ENCODE measurements around the gene SNX1.
A peak's percentile ranks its signal among the peaks of the same experiment; 100 is the strongest.
"Not testable (repeated sequence)": the region's sequence is repeated elsewhere in the genome, so short reads cannot be mapped to it uniquely, and the experiment has no call there.

The SNX1 gene

DNA sequence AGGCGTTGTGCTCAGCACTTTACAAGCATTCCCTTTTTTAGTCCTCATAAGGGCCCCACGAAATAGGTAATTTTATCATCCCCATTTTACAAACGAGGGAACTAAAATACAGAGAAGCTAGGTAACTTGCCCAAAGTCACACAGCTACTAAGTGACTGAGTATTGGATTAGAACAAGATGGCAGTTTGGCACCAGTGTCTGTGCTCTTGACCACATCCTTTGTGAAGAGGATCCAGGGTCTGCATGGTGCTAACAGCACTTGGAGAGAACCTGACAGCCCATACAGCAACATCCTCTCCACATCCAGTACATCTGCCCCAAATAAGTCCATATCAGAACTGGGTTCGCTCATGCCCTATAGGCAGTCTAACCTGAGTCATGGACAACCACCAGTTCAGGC is 27.6 kb upstream of the SNX1 start:
- no peaks in the 10 kb centered on the region for H3K9me3 Mint-ChIP-seq
- H3K27me3 Mint-ChIP-seq, result no peaks in the 10 kb centered on the region
- peaks cover 7% of the 10 kb centered on the region for H3K4me1 Mint-ChIP-seq (ENCODE audit: low read depth)
- H3K36me3 Mint-ChIP-seq (ENCODE audit: low read depth), result peaks cover 22% of the 10 kb centered on the region
- H3K4me3 Mint-ChIP-seq, result no peak overlapping the region
- no peak for DNase-seq
- no peak overlapping the region for H3K27ac Mint-ChIP-seq

DNA sequence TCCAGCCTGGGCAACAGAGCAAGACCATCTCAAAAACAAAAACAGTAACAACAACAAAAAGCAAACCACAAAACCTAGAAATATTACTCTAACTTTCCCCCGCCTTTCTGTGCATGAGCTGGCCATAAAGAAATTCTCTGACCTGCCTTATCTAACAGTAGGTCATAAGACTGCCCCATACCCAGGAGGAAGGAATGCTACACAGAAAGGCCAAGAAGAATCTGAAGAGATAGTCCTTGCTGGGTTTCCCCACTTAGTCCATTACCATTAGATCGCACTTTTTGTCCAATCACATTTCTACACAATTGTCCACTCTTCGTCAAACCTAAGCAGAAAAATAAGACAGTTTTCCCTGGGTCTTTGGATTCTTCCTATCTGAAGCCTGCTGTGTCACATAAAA is 25.7 kb upstream of the SNX1 start:
- H3K36me3 Mint-ChIP-seq (ENCODE audit: low read depth), result peaks cover 37% of the 10 kb centered on the region
- no peak for DNase-seq
- H3K4me3 Mint-ChIP-seq, result no peak overlapping the region
- no peaks in the 10 kb centered on the region for H3K27me3 Mint-ChIP-seq
- peaks cover 7% of the 10 kb centered on the region for H3K4me1 Mint-ChIP-seq (ENCODE audit: low read depth)
- H3K27ac Mint-ChIP-seq, result no peak overlapping the region
- no peaks in the 10 kb centered on the region for H3K9me3 Mint-ChIP-seq

DNA sequence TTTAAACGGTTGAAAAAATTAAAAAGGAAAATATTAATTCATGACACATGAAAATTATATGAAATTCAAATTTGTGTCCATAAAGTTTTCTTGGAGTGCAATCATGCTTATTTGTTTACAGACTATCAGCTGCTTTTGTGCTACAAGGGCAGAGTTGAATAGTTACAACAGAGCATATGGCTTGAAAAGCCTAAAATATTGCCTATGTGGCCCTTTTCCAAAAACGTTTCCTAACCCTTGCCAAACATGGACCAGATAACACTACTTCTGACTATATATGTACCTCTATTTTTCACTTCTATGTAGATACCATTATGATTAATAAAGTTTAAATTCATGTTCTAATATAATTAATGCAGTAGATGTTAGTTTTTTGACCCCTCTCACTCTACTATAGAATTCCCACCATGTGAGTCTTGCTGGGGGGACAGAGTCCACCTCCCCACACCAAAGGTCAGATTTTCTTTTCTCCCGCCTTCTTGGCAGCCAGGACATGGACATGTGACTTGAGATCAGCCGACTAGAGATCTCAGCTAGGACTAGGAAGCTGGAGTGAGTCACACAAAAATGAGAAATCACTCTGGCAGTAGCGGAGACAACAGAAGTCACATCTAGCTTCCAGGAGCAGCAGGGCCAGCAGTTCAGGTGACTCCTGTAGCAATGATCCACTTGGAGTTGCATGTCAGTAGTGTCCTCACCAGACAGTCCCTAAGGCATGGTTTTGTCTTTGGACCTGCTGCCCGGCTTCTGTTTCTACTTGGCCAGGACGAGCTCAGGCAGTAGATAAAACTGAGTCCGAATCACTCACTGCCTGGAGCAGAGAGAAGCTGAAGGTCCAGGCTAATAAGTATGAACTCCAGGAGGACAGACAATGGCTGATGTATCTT is 24.6 kb upstream of the SNX1 start:
- no peak overlapping the region for H3K4me3 Mint-ChIP-seq
- no peak overlapping the region for H3K27ac Mint-ChIP-seq
- DNase-seq, result no peak
- no peaks in the 10 kb centered on the region for H3K27me3 Mint-ChIP-seq
- peaks cover 9% of the 10 kb centered on the region for H3K4me1 Mint-ChIP-seq (ENCODE audit: low read depth)
- H3K36me3 Mint-ChIP-seq (ENCODE audit: low read depth), result peaks cover 45% of the 10 kb centered on the region
- no peaks in the 10 kb centered on the region for H3K9me3 Mint-ChIP-seq

DNA sequence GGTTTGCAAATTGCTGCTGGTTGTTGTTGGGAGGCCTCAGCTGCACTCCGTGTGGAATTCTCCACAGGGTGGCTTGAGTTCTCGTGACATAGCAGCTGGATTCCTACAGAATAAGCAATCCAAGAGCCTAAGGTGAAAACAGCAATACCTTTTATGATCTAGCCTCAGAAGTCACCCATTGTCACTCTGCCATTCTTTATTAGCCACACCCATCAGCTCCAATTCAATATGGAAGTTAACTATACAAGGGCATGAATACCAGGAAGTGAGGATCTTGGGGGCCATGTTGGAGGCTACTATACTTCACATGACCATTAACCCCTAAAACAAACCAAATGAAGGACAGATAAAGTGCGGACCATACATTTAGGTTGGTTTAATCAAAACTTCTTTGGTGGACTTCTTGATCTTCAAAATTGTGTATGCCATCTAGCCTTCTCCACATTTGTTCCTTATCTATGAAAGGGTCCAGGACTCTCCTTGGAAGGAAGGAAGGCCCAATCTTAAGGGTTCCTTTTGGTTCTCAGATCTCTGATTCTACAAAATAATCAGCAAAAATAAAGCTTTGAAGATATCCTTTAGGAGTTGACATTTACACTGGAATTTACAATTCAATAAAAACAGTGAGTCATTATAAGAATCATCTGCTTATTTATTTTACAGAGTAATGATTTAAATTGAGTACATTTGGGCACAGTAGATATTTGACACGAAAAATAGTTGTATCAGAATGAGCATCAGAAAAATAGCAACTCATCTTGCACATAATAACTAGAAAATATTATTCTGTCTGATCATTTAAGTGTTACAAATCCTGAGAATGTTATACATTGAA is 23.6 kb upstream of the SNX1 start:
- peaks cover 48% of the 10 kb centered on the region for H3K36me3 Mint-ChIP-seq (ENCODE audit: low read depth)
- H3K4me1 Mint-ChIP-seq (ENCODE audit: low read depth), result peaks cover 11% of the 10 kb centered on the region
- no peak for DNase-seq
- H3K27ac Mint-ChIP-seq, result peak overlapping the region; percentile 28
- H3K27me3 Mint-ChIP-seq, result no peaks in the 10 kb centered on the region
- H3K9me3 Mint-ChIP-seq, result no peaks in the 10 kb centered on the region
- H3K4me3 Mint-ChIP-seq, result no peak overlapping the region

DNA sequence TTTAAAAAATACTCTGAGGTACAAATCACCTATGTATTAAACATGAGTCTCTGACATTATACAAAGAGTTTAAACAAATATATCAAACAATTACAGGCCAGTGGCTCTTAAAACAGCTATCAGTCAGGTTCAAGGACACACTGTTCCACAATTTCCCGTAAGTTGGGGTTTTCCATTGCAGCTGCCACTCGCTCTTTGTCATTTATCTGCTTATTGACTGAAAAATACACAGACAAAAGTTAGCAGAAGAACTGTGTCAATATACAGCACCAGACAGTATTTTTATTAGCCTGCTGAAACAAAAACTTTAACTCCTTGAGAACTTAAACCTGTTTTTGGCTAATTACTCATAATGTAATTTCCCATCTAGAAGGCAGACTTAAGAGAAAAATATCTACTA is 23.0 kb upstream of the SNX1 start:
- DNase-seq, result no peak
- no peaks in the 10 kb centered on the region for H3K9me3 Mint-ChIP-seq
- peaks cover 11% of the 10 kb centered on the region for H3K4me1 Mint-ChIP-seq (ENCODE audit: low read depth)
- H3K36me3 Mint-ChIP-seq (ENCODE audit: low read depth), result peaks cover 52% of the 10 kb centered on the region
- H3K27me3 Mint-ChIP-seq, result no peaks in the 10 kb centered on the region
- H3K4me3 Mint-ChIP-seq, result no peak overlapping the region
- peak overlapping the region; percentile 4 for H3K27ac Mint-ChIP-seq

DNA sequence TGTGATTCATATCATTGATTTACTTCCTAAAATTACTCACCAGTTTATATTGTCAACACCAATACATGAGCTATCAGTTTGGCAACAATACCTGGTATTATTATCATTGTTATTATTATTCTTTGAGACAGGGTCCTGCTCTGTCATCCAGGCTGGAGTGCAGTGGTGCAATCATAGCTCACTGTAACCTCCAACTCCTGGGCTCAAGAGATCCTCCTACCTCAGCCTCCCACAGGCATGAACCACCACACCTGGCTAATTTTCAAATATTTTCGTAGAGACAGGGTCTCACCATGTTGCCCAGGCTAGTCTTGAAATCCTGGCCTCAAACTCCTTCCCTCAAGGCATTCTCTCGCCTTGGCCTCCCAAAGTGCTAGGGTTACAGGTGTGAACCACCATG is 22.3 kb upstream of the SNX1 start:
- Mint-ChIP-seq H3K36me3 (ENCODE audit: low read depth) (peaks cover 53% of the 10 kb centered on the region), H3K4me1 (ENCODE audit: low read depth) (peaks cover 11% of the 10 kb centered on the region)
- H3K27ac Mint-ChIP-seq, H3K9me3 Mint-ChIP-seq, DNase-seq, H3K27me3 Mint-ChIP-seq, H3K4me3 Mint-ChIP-seq: not testable (repeated sequence)

DNA sequence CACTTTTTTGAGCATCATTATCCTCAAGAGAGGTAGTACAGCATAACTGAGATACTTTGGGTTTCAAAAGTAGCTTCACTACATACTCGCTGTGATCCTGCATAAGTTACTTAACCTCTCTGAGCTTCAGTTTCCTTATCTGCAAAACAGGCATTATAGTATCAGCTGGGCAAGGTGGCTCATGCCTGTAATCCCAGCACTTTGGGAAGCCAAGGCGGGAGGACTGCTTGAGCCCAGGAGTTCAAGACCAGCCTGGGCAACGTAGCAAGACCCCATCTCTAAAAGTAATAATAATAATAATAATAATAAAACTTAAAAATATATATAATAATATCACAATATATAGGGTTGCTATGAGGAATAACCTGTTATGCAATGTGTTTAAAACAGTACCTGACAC is 13.0 kb upstream of the SNX1 start:
- H3K36me3 Mint-ChIP-seq (ENCODE audit: low read depth), result peaks cover 56% of the 10 kb centered on the region
- H3K27ac Mint-ChIP-seq, result no peak overlapping the region
- H3K27me3 Mint-ChIP-seq, result no peaks in the 10 kb centered on the region
- no peak for DNase-seq
- H3K4me1 Mint-ChIP-seq (ENCODE audit: low read depth), result no peaks in the 10 kb centered on the region
- no peak overlapping the region for H3K4me3 Mint-ChIP-seq
- H3K9me3 Mint-ChIP-seq, result no peaks in the 10 kb centered on the region

DNA sequence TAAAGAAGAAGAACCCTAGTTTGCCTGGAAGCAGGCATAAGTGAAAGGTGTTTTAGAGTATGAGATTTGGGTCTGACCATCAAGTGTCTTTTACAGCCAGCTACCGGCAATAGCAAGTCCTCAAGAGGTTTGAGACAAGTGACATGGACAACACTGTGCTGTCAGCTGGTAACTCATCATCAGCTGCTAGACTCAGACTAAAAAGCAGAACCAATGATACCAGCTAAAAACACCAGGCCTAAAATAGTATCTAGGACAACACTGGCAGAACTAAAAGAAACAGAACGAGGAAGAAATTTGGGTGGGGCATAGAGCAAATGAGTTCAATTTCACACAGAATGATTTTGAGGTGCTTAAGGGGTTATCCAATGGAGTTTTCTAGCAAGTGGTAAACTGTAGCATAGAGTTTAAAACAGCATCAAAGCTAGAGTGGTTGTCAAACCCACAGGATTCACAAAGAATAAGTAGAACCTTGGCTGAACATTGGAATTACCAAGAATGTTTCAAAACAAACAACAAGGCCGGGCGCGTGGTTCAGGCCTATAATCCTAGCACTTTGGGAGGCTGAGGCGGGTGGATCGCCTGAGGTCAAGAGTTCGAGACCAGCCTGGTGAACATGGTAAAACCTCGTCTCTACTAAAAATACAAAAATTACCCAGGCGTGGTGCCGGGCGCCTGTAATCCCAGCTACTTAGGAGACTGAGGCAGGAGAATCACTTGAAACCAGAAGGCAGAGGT is 6.1 kb upstream of the SNX1 start:
- no peak for DNase-seq
- no peaks in the 10 kb centered on the region for H3K27me3 Mint-ChIP-seq
- H3K4me1 Mint-ChIP-seq (ENCODE audit: low read depth), result peaks cover 36% of the 10 kb centered on the region
- no peak overlapping the region for H3K4me3 Mint-ChIP-seq
- no peak overlapping the region for H3K27ac Mint-ChIP-seq
- H3K9me3 Mint-ChIP-seq, result no peaks in the 10 kb centered on the region
- H3K36me3 Mint-ChIP-seq (ENCODE audit: low read depth), result peaks cover 68% of the 10 kb centered on the region

DNA sequence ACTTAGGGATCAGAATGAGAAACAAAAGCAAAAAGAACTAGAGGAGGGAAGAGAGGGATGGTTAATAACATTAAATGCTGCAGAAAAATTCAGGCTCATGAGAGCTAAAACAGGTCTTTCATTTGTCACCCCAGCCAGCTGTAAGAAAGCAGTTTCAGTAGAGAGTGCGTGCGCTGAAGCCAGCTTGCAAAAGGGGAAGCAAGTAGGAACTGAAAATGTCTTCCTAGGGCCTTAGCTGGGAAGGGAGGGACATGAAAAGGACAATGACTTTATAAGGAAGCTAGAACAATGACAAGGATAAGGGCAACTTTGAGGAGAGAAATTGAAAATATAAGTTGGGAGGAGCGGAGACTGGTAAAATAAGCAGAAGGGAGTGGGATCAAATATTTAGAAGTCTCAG is 5.3 kb upstream of the SNX1 start:
- H3K27me3 Mint-ChIP-seq, result no peaks in the 10 kb centered on the region
- H3K9me3 Mint-ChIP-seq, result no peaks in the 10 kb centered on the region
- no peak overlapping the region for H3K27ac Mint-ChIP-seq
- peaks cover 44% of the 10 kb centered on the region for H3K4me1 Mint-ChIP-seq (ENCODE audit: low read depth)
- DNase-seq, result no peak
- peaks cover 67% of the 10 kb centered on the region for H3K36me3 Mint-ChIP-seq (ENCODE audit: low read depth)
- H3K4me3 Mint-ChIP-seq, result no peak overlapping the region

DNA sequence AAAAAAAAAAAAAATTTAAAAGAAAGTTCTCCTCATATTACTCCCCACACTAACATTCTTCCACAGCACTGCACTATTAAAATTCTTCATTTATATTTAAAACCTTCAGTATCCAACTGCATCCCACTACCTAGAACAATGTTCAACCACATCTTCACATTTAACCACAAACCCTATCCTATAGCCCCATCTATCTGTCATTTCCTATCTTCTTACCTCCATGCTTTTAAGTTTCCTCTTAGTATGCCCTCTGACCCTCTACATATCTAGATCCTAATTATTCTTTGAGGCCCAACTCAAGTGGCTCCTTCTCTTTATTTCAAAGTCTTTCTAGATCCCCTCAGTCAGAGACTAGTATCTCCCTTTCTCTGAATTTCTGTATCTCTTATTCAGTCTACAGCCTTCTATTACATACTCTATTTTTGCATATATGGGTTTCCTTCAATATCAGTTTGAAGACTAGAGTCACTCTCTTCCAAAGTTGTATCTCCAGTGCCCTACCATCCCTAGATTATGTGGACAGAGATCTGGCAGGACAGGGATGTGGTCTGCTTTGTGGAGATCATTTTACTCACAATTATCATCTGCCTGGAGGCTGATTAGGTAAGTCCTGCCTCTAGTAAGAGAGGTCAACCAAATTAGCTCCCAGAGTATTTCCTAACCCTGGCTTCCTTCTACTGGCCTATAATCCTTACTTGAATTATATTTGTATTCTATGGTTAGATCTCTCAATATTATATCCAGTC is 3.5 kb upstream of the SNX1 start:
- Mint-ChIP-seq H3K27me3 (no peaks in the 10 kb centered on the region), H3K4me1 (ENCODE audit: low read depth) (peaks cover 53% of the 10 kb centered on the region), H3K36me3 (ENCODE audit: low read depth) (peaks cover 69% of the 10 kb centered on the region), H3K9me3 (no peaks in the 10 kb centered on the region), H3K27ac (peak overlapping the region; percentile 100), H3K4me3 (peak overlapping the region; percentile 100)
- no peak for DNase-seq

DNA sequence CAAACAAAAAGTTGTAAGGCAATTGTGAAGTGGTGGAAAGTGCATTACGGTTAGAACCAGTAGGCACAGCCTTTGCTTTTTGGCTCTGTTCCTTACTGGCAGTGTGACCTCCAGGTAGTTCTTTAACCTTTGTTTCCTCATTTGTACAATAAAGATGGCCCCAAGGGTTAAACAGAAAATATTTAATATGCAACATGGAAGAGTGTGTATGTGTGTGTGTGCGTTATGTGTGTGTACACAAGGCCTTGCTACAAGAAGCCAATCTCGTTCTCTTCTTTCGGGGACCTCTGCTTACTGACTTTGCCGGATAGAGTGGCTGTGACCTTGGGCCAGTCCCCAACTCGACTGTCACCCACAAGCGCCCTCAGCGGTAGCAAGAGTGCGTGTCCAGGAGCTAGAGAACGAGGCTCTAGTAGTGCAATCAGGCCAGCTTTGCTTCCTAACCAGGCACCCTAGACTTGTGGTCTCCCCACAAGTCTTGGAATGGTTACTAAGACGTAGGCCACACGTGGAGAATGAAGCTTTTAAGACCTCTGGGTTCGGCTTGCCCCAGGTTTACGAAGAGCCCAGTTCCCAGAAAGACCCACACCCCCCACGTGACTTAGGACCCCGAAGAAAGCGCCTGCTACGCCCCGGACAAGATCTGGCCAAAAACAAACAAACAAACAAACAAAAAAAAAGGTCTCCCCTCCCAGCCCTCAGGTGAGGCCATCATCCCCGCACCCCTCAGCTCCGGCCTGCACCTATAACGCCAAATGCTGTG is 2.7 kb upstream of the SNX1 start:
- peaks cover 69% of the 10 kb centered on the region for H3K36me3 Mint-ChIP-seq (ENCODE audit: low read depth)
- peak overlapping the region; percentile 100 for H3K4me3 Mint-ChIP-seq
- DNase-seq, result peak; percentile 60
- no peaks in the 10 kb centered on the region for H3K9me3 Mint-ChIP-seq
- peak overlapping the region; percentile 100 for H3K27ac Mint-ChIP-seq
- no peaks in the 10 kb centered on the region for H3K27me3 Mint-ChIP-seq
- peaks cover 61% of the 10 kb centered on the region for H3K4me1 Mint-ChIP-seq (ENCODE audit: low read depth)

DNA sequence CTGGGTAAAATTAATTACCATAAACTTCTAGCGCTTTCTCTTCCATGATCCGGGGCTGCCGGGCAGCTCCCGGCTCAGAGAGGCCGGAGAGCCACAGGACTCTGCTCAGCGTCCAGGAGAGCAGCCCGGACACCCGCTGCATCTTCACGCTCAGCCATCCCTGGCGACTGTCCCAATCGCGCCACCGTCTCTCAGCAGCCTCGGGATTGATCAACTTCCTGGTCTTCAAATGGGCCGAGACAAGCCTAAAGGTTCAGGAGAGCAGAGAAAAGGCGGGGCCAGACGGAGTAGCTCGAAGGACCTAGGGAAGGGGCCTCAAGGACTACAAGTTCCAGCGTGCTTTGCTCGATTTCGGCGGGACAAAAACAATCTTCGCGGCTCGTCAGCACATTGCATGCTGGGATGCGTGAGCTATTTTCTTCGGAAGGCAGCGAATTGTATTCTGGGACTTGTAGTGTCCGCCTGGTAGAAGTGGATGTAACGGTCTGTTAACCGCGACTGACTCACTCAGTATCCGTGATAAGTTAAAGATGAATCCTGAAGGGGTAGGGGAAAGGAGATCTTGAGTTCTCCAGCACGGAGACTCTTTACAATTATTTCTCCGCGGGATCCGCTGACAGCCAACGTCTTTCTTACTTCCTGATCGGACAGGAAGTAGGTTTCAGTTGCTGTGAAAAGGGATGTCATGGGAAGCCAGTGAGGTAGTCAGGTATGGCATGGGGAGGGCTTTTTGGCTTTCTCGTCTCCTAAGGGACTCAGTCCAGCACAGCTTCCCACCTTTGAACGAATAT is 2.0 kb upstream of the SNX1 start, which contains the start of gene CIAO2A:
TSS of gene CIAO2A (minus strand) at position 212 of the 791 bp plus-strand sequence. CDS start at position 142, 70 bp downstream.
- Mint-ChIP-seq H3K36me3 (ENCODE audit: low read depth) (peaks cover 64% of the 10 kb centered on the region), H3K4me3 (peak within 1 kb of the TSS; percentile 100), H3K27ac (peak within 1 kb of the TSS; percentile 100), H3K4me1 (ENCODE audit: low read depth) (peaks cover 66% of the 10 kb centered on the region), H3K9me3 (no peaks in the 10 kb centered on the region), H3K27me3 (no peaks in the 10 kb centered on the region)
- peak; percentile 89 for DNase-seq

DNA sequence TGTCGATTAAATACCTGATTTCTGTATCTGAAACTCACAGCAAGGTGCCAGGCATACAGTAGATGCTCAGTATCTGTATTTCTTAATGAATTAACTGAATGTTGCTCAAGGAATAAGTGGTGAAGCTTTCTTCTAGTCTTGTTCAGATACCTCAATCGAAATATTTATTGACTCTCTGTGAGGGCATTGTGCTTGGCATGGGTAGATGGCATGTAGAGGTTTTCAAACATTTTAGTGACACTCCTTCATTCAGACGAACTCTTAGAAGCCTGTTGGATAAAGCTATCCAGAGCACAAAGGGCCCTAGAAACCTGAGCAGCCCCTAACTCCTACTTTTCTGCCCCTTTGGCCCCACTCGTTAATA is 369 bp upstream of the SNX1 start:
- peaks cover 68% of the 10 kb centered on the region for H3K4me1 Mint-ChIP-seq (ENCODE audit: low read depth)
- H3K27ac Mint-ChIP-seq, result peak overlapping the region; percentile 100
- no peak for DNase-seq

More for the DNA sequence above, 369 bp upstream of the SNX1 start:
- peak overlapping the region; percentile 100 for H3K4me3 Mint-ChIP-seq
- H3K9me3 Mint-ChIP-seq, result no peaks in the 10 kb centered on the region
- no peaks in the 10 kb centered on the region for H3K27me3 Mint-ChIP-seq
- peaks cover 58% of the 10 kb centered on the region for H3K36me3 Mint-ChIP-seq (ENCODE audit: low read depth)
